Measurements from ENCODE around the gene TBCCD1.
A peak's percentile ranks its signal among the peaks of the same experiment; 100 is the strongest.
"Not testable (repeated sequence)": the region's sequence is repeated elsewhere in the genome, so short reads cannot be mapped to it uniquely, and the experiment has no call there.

The TBCCD1 gene

DNA sequence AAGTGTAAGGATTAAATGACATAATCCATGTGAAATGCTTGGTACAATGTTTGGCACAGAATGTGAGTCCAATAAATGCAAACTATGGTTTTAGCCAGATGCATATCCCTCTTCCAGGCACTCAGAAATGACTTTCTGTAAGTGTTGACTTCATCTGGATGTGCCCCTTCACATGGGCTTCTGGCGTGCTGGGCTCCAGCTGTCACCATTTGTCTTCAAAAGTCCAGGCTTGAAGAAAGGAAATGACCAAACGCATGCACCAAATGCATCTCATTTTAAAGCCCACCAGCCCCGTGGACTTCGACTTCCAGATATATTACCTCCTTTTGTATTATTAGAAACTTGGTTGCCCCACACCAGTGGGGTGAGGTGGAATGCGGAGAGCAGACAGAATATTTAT, 46.7 kb downstream of the TBCCD1 start:
- no peak for DNase-seq (ENCODE audit: low read depth in 3 of 3, low spot score in 1 of 3)

DNA sequence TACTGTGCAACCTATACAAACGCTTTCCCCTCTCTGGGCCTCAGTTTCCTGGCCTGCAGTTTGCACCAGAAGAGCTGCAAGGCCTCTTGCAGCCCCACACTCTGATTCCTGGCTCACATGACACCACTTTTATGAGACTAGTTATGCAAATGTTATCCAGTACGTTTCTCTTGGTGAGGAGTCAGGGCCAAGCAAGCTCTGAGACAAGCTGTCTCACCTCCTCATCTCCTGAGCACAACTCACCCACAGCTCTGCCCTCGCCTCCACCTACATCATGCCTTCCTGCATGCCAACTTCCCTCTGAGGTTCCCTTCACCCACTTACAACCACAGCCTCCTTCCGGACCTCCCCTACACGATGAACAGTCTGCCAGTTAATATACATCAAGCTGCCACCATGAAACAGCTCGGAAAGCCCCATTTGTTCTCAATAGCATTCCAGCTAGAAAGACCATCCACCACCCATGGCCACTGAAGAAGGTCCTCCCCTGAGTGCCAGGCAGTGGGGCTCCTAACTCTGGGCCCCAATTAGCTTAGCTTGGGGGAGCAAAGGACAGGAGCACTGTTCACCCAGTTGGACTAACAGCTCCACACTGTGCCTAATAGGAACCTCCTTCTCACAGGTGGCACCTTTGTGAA, 48.0 kb downstream of the TBCCD1 start:
- peak; percentile 27 to 42 (median 39) for DNase-seq (ENCODE audit: low read depth in 3 of 3, low spot score in 1 of 3)

- no peak for DNase-seq (ENCODE audit: low read depth in 3 of 3, low spot score in 1 of 3)
Observed at GRCh38 chr3:186517218-186517617, 49.9 kb downstream of the TBCCD1 start.

DNA sequence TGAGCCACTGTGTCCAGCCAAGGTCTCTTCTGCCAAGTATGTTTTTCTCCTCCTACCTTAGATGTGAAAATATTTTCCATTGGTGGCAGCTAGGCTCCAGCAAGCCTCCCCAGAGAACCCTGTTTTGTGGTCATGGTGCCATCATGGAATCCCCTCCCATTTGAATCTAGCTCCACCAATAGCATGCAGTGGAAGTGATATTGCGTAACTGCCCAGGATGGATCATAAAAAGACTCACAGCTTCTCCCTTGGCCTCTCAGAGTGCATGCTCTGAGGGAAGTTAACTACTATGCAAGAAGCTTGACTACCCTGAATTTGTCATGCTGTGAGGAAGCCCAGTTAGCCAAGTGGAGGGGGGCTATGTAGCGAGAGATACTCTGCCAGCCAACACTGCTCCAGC, 50.5 kb downstream of the TBCCD1 start:
- DNase-seq (ENCODE audit: low read depth in 3 of 3, low spot score in 1 of 3), result no peak

GRCh38 chr3:186515125-186515524, 52.0 kb downstream of the TBCCD1 start:
- DNase-seq (ENCODE audit: low read depth in 3 of 3, low spot score in 1 of 3), result no peak

DNA sequence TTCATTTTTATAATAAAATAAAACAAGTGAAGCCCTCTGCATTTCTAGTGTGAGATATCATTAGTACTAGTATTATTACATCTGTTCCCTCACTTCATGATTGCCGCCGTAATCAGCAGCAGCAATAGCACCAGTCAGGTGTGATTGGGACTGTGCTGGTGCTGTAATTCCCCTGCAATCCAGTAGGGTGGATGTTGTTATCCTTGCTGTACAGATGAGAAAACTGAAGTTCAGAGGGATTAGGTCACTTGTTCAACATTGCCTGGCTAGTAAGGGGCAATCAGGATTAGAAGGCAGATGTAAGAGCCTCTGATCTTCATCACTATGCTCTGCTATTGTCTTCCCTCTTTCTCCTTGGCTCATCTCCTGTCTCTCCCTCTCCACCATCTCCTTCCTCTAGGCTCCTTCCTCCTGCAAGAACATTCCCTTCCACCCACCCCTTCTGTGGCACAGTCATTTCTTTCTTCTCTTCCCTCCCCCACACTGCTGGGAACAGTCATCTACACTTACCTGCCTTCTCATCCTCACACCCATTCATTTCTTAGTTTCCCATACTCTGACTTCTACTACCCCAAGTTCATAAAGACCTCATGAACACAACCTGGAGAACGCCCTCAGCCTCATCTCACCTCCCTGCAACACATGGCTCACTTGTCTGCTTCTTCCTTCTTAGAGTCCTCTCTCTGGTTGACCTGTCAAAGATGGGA, 52.7 kb downstream of the TBCCD1 start:
- no peak for DNase-seq (ENCODE audit: low read depth in 3 of 3, low spot score in 1 of 3)

- DNase-seq (ENCODE audit: low read depth in 3 of 3, low spot score in 1 of 3), result no peak
Observed at GRCh38 chr3:186513386-186513785, 53.8 kb downstream of the TBCCD1 start.

- no peak for DNase-seq (ENCODE audit: low read depth in 3 of 3, low spot score in 1 of 3)
Observed at GRCh38 chr3:186512570-186513302, 54.4 kb downstream of the TBCCD1 start.

DNA sequence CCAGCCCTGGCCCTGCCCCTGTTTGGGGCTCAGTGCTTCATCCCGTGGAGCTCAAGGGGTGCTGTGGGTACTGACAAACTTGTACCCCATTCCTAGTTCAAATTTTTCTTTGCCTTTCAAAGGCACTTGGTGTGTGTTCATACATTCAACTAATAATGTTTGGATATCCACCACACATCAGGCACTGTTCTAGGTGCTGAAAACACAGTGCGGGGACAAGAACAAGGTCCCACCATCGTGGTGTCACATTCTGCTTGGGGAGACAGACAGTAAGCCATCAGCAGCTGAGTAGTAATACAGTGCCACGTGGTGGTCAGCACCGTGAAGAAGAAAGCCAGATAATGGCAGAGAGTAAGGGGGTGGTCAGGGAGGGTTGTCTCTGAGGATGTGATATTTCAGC, 55.4 kb downstream of the TBCCD1 start:
- no peak for DNase-seq (ENCODE audit: low read depth in 3 of 3, low spot score in 1 of 3)

- no peak for DNase-seq (ENCODE audit: low read depth in 3 of 3, low spot score in 1 of 3)
Observed at GRCh38 chr3:186511245-186511644, 55.9 kb downstream of the TBCCD1 start.

- DNase-seq (ENCODE audit: low read depth in 3 of 3, low spot score in 1 of 3), result no peak
Observed at GRCh38 chr3:186510374-186511079, 56.6 kb downstream of the TBCCD1 start.

DNA sequence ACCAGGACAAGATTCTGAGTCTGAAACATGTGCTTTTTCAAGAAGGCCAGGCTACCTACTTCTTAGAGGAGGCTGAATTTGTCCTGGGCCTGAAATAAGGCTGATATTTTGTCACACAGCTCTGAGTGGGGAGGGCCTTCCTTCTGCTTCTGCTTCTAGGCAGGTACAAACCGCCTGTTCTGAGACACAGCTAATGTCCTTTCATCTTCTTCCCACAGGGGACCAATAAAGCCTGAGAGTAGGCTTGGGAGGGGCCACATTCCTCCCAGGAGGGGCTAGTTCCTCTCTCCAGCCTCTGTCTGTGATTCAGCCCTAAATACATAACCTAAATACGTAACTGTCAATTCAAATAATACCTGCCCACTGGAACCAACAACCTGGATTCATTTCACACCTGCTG, 57.7 kb downstream of the TBCCD1 start:
- DNase-seq (ENCODE audit: low read depth in 3 of 3, low spot score in 1 of 3), result no peak

DNA sequence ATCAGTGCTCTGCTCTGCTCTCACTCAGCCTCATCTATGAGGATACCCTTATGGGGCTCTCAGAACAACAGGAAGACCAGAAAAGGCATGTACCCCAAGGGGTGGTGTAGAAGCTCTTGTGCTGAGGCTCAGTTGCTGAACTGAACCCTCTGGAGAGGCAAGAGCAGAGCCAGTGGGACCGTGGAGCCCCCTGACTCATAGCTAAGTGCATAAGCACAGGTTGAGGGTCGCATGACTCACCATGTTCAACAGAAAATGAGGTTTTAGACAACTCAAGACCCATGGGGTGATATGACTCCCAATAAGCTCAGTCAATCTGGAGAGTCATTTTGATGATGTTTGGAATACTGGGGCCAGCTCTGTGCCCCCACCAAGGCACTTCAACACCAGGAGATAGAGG, 60.3 kb downstream of the TBCCD1 start:
- DNase-seq (ENCODE audit: low read depth in 3 of 3, low spot score in 1 of 3), result no peak

- no peak for DNase-seq (ENCODE audit: low read depth in 3 of 3, low spot score in 1 of 3)
Observed at GRCh38 chr3:186506191-186506739, 60.9 kb downstream of the TBCCD1 start.

DNA sequence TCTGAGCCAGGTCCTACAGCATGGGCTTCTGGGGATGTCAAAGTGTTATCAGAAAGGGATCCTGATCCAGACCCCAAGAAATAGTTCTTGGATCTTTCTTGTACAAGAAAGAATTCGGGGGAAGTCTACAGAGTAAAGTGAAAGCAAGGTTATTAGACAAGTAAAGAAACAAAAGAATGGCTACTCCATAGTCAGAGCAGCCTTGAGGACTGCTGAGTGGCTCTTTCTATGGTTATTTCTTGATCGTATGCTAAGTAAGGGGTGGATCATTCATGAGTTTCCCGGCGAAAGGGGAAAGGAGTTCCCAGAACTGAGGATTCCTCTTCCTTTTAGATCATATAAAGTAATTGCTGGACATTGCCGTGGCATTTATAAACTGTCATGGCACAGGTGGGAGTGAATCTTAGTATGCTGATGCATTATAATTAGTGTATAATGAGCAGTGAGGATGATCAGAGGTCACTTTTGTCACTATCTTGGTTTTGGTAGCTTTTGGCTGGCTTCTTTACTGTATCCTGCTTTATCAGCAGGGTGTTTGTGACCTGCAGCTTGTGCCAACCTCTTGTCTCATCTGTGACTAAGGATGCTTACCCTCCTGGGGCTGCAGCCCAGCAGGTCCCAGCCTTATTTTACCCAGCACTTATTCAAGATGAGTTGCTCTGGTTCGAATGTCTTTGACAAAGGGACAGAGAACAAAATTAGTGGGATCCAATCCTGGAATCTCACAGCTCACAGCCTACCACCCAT, 64.0 kb downstream of the TBCCD1 start:
- no peak for DNase-seq (ENCODE audit: low read depth in 3 of 3, low spot score in 1 of 3)

DNA sequence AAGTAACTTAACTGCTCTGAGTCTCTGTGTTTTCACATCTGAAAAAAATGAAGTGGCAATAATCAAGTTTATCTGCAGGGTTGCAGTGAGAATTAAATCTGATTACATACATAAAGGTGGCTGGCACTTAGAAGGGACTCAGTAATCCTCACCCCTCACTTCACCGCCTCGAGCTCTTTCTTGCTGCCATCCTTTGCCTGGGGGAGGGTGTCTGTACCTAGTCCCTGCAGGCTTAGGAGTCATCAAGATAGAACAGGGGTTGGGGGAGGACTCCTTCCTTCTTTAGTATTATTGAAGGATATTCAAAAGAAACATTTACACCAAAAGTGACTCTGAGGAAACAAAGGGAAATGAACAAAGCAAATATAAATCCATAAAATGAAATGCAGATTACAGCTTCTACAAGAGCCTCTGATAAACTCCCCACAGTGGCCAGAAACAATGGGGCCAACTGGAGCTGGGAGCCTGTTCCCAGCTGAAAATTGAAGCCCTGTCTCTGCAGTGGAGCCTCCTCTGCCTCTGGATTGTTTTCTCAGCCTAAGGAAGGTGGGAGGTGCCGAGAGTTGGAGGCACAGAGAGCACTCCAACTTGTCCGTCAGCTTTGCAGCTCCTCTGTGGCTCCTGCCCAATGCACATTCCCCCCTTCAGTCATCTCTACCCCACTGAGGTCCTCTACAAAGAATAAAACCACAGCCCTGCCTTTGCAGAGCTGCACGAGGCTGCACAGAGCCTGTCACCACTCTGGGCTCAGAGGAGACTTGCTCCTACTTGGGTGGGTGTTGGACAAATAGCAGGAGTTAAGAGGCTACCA, 64.8 kb downstream of the TBCCD1 start:
- no peak for DNase-seq (ENCODE audit: low read depth in 3 of 3, low spot score in 1 of 3)

- DNase-seq (ENCODE audit: low read depth in 3 of 3, low spot score in 1 of 3), result not testable (repeated sequence)
Observed at GRCh38 chr3:186499949-186500348, 67.2 kb downstream of the TBCCD1 start.

GRCh38 chr3:186498022-186498421, 69.1 kb downstream of the TBCCD1 start:
- DNase-seq (ENCODE audit: low read depth in 3 of 3, low spot score in 1 of 3), result not testable (repeated sequence)

GRCh38 chr3:186497608-186498007, 69.5 kb downstream of the TBCCD1 start:
- DNase-seq (ENCODE audit: low read depth in 3 of 3, low spot score in 1 of 3), result no peak

DNA sequence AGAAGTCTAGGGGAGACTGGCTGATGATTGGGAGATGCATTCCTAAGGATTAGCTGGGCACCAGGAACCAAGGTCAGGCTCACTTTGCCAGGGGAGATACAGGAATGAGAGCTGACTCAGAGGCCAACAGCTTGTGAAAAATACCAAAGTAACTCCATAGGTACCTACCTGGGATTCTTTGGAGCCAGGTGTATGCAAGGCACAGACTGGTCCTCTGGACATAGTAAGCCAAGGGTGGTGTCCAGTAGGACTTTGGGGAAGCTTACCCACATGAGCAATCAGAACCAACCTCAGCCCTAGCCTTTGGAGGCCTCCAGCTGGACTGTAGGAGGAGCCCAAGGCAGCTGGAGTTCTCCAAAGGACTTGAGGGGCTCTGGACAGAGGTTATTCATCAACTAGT, 70.5 kb downstream of the TBCCD1 start:
- no peak for DNase-seq (ENCODE audit: low read depth in 3 of 3, low spot score in 1 of 3)
